PFSK-1 (cell line): ENCODE results near the gene TBC1D22B.

Source experiments
- POLR2AphosphoS5 ChIP-seq: IDR thresholded peaks from 2 replicates; pipeline ENCODE4 v1.6.1; 2012; ENCODE audit warnings: low read depth, mild to moderate bottlenecking, control low read depth, low read length, moderate library complexity
- SIN3A ChIP-seq: IDR thresholded peaks from 2 replicates; pipeline ENCODE4 v1.6.1; 2012; ENCODE audit warnings: mild to moderate bottlenecking, low read length, moderate library complexity, borderline replicate concordance; ENCODE audit not compliant: insufficient read depth
- TAF1 ChIP-seq: IDR thresholded peaks from 2 replicates; pipeline ENCODE4 v1.6.1; 2012; ENCODE audit warnings: low read length, control low read depth, borderline replicate concordance; ENCODE audit not compliant: insufficient read depth

DNA sequence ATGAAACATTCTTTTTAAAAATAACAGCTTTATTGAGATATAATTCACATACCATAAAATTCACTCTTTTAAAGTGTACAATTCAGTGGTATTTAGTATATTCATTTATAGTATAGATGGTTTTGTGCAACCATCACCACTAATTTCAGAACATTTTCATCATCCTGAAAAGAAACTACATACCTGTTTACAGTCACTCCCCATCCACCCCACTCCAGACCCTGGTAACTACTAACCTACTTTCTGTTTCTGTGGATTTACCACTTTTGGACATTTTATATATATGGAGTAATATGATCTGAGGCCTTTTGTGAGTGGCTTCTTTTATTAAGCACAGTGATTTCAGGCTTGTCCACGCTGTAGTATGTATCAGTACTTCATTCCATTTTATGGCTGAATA, 2.9 kb downstream of the TBC1D22B start:
- no peak for TF ChIP-seq SIN3A
- no peak for TF ChIP-seq TAF1
- TF ChIP-seq POLR2AphosphoS5, result no peak
